ENCODE data around the gene TMPRSS13. TPM values are rescaled to one million over a fixed set of nuclear protein-coding genes. Genes with fewer than 3 reads are reported as not detected.

Gene TMPRSS13
- total RNA-seq, 1 donor from 2014 or later: not detected

GRCh38 chr11:117873828-117874125 is 55.4 kb downstream of the TMPRSS13 start:
- Histone ChIP-seq H3K27me3 (peaks cover 5% of the 10 kb centered on the region), H3K36me3 (no peaks in the 10 kb centered on the region), H3K27ac (no peak overlapping the region), H3K4me3 (no peak overlapping the region), H3K9me3 (no peaks in the 10 kb centered on the region), H3K4me1 (no peaks in the 10 kb centered on the region)
- DNase-seq (ENCODE audit: low spot score in 2 of 2): no peak
- TF ChIP-seq, protein P1, sequence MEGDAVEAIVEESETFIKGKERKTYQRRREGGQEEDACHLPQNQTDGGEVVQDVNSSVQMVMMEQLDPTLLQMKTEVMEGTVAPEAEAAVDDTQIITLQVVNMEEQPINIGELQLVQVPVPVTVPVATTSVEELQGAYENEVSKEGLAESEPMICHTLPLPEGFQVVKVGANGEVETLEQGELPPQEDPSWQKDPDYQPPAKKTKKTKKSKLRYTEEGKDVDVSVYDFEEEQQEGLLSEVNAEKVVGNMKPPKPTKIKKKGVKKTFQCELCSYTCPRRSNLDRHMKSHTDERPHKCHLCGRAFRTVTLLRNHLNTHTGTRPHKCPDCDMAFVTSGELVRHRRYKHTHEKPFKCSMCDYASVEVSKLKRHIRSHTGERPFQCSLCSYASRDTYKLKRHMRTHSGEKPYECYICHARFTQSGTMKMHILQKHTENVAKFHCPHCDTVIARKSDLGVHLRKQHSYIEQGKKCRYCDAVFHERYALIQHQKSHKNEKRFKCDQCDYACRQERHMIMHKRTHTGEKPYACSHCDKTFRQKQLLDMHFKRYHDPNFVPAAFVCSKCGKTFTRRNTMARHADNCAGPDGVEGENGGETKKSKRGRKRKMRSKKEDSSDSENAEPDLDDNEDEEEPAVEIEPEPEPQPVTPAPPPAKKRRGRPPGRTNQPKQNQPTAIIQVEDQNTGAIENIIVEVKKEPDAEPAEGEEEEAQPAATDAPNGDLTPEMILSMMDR (IDR thresholded peaks at IDR 0.05): no peak
- intact Hi-C loops (cut with DNase I): no loop called here

DNA sequence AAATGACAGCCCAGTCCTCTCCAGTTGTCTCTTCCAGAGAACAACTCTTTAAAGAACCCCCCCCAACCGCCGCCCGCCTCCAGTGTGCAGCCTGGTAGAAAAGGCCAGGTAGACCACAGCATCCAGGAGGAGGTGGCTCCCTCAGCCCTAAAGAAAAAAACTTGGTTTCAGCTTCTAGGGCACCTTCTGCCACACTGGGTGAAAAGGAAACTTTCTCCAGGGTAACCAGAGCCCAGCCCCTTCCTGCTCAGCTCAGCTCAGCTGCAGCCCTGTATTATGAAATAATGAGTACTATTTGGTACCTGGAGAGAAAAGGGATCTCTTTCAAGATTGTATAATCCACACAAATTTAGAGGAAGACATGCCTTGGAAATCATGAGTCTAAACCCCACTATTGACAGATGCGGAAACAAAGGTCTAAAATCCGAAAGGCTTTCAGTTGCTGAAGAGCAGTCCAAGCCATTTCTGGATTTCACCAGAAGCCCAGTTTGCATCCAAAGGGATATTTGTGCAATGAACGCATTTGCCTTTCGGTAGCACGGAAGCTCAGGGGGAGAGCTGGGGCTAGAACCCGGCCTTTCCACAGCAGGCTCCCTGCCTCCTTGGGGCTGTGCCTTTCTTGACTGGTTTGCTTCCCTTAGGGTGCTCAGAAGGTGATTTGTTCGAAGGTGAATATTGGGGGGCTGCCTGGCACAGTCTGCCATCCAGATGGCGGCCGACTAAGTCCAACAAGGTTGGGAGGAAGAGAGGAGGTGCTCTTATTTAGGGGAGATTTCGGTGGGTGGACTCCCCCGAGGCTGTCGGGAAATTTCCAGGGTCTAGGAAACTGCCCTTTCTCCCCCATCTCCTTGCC is 56.0 kb downstream of the TMPRSS13 start:
- no peaks in the 10 kb centered on the region for H3K36me3 ChIP-seq
- H3K9me3 ChIP-seq: no peaks in the 10 kb centered on the region
- peaks cover 5% of the 10 kb centered on the region for H3K27me3 ChIP-seq
- DNase-seq (ENCODE audit: low spot score in 2 of 2): no peak
- no peak overlapping the region for H3K4me3 ChIP-seq
- TF ChIP-seq, protein P1 (IDR thresholded peaks at IDR 0.05): no peak
- H3K27ac ChIP-seq: no peak overlapping the region
- no peaks in the 10 kb centered on the region for H3K4me1 ChIP-seq
- intact Hi-C loops (cut with DNase I): no loop called here

DNA sequence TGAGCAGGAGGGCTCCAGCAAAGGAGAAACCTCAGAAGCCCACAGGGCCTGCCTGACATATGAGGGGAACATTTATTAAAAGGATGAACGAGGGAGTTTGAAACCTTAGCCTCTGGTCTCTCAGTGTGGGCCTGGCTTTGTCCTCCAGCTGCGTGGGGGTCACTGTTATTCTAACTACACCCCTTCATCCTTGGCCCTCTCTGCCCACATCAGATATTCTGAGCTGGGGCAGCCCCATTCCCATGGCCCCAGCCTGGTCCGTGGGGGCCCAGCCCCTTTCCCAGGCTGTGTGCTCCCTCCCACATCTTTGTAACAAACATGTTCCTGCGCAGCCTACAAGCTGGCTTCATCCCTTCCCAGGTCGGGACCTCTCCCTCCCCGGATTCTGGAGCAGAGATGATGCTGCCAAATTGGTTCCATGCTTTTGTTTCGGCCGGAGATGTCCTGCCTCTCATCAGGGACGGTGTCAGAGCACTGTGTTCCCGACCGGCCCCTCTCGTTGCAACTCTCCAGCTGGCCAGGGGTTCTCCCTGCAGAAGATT is 56.7 kb downstream of the TMPRSS13 start:
- no peaks in the 10 kb centered on the region for H3K4me1 ChIP-seq
- H3K4me3 ChIP-seq: no peak overlapping the region
- TF ChIP-seq, protein P1 (IDR thresholded peaks at IDR 0.05): no peak
- H3K27me3 ChIP-seq: peaks cover 5% of the 10 kb centered on the region
- no peaks in the 10 kb centered on the region for H3K9me3 ChIP-seq
- H3K27ac ChIP-seq: no peak overlapping the region
- no peaks in the 10 kb centered on the region for H3K36me3 ChIP-seq
- intact Hi-C loops (cut with DNase I): no loop called here
- no peak for DNase-seq (ENCODE audit: low spot score in 2 of 2)

- no peaks in the 10 kb centered on the region for H3K4me1 ChIP-seq
- H3K9me3 ChIP-seq: no peaks in the 10 kb centered on the region
- no peak overlapping the region for H3K27ac ChIP-seq
- no peaks in the 10 kb centered on the region for H3K36me3 ChIP-seq
- H3K4me3 ChIP-seq: no peak overlapping the region
- H3K27me3 ChIP-seq: peaks cover 2% of the 10 kb centered on the region
- intact Hi-C loops (cut with DNase I): no loop called here
- TF ChIP-seq, protein P1 (IDR thresholded peaks at IDR 0.05): no peak
- DNase-seq (ENCODE audit: low spot score in 2 of 2): no peak
Measured at GRCh38 chr11:117871784-117872183, 57.4 kb downstream of the TMPRSS13 start.

- Histone ChIP-seq H3K4me1 (no peaks in the 10 kb centered on the region), H3K9me3 (no peaks in the 10 kb centered on the region), H3K4me3 (no peak overlapping the region), H3K27me3 (no peaks in the 10 kb centered on the region), H3K27ac (no peak overlapping the region), H3K36me3 (no peaks in the 10 kb centered on the region)
- TF ChIP-seq, protein P1 (IDR thresholded peaks at IDR 0.05): no peak
- intact Hi-C loops (cut with DNase I): no loop called here
- DNase-seq (ENCODE audit: low spot score in 2 of 2): no peak
Measured at GRCh38 chr11:117871160-117871559, 58.0 kb downstream of the TMPRSS13 start.
